VCaP (cell line): ENCODE measurements around the gene EEIG2.

Experiments used
- H3K27ac ChIP-seq: fragments of 450-650 bp; 2 replicates; pipeline ENCODE4 v1.5.1; 2017
- TF ChIP-seq, protein P1 (sequence below): fragments of 450-650 bp; conservative IDR thresholded peaks from 2 replicates; pipeline ENCODE4 v1.5.1; 2017; ENCODE audit warnings: mild to moderate bottlenecking, moderate library complexity

EEIG2 gene

DNA sequence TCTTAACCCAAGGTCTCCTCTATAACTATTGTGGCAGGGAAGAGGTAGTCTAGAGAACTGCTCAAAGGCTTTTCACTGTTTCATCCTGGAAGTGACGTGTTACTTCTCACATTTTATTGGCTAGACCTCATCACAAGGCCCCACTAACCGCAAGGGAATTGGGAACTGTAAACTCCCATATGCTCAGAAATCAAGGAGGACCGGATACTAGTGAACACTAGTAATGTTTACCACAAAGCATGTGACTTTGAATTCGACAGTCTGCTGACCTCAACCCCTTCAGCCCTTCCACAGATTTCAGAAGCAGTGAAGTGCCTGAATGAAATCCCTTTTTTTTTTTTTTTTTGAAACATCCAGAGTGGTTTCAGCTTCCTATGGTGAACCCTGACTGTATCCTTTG, 3.4 kb upstream of the EEIG2 start:
- TF ChIP-seq, protein P1, sequence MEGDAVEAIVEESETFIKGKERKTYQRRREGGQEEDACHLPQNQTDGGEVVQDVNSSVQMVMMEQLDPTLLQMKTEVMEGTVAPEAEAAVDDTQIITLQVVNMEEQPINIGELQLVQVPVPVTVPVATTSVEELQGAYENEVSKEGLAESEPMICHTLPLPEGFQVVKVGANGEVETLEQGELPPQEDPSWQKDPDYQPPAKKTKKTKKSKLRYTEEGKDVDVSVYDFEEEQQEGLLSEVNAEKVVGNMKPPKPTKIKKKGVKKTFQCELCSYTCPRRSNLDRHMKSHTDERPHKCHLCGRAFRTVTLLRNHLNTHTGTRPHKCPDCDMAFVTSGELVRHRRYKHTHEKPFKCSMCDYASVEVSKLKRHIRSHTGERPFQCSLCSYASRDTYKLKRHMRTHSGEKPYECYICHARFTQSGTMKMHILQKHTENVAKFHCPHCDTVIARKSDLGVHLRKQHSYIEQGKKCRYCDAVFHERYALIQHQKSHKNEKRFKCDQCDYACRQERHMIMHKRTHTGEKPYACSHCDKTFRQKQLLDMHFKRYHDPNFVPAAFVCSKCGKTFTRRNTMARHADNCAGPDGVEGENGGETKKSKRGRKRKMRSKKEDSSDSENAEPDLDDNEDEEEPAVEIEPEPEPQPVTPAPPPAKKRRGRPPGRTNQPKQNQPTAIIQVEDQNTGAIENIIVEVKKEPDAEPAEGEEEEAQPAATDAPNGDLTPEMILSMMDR: no peak
- H3K27ac ChIP-seq: no peak overlapping the region

DNA sequence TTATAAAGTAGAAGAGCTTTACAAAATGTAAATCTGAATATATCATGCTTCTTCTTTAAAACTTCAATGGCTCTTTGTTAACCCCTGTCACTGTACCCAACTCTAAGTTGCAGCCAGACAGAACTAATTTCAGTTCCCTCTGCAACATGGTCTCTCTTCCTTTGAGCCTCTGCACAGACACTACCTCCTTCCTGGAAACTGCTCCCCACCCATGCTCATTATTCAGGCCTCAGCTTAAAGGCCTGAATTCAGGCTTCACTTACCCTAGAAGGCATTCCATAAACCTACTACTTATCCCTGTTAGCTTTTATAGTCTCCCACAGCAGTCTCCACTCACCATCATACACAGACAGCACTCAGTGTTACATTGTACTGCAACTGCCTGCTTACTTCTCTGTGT, 2.6 kb upstream of the EEIG2 start:
- H3K27ac ChIP-seq: no peak overlapping the region
- TF ChIP-seq, protein P1: no peak

DNA sequence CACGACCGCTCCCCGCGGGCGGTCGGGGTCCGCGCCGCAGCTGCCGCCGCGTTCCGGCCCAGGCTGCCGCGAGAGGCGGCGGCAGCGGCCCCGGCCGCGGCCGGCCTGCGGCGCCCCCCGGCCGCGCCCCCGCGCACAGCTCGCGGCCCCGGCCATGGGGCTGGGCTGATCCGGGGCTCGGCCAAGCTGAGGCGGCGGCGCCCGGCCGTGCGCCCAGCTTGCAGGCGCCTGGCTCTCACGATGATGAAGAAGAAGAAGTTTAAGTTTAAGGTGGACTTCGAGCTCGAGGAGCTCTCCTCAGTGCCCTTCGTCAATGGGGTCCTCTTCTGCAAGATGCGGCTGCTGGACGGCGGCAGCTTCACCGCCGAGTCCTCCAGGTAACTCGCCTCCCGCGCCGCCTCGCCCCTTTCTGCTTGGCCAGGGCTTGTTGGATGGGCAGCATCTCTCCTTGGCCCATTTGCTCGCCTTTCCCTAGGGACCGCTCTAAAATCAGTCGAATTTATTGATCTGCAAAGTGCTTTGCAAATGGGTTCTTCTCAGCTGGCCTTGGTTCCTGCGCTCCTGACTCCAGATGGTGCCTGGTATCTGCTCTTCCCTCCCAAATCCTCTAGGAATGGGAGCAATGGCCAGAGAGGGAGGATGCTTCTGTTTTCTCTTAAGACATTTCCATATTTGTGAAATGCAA, 431 bp downstream of the EEIG2 start:
- TF ChIP-seq, protein P1: peak; percentile 55
- H3K27ac ChIP-seq: peak overlapping the region; percentile 69

DNA sequence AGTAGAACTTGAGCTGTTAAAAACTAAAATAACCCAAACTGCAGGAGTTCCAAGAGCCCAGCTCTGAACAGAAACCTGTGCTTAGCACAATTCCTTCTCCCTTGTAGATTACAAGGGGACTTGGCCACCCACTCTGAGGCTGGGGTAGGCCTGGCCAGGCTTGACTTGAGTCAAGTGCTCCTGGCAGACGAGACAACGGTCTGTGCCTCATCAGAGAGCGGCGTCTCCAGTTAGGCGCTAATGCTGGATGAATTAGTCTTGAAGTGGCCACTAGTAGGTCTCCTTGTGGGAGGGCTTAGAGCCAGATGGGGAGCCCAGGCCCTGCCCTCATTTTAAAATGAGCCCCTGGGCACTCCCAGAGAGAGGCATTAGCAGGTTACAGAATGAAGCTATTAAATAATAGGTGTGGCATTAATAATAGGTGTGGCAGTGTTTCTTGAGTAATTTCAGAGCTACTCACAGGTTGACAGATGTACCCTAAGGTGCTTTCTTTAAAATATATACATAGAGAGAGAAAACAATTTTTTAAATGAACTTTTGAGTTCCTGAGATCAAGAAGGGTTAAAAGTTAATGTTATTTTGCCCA, 1.1 kb downstream of the EEIG2 start:
- peak overlapping the region; percentile 69 for H3K27ac ChIP-seq
- TF ChIP-seq, protein P1: no peak

DNA sequence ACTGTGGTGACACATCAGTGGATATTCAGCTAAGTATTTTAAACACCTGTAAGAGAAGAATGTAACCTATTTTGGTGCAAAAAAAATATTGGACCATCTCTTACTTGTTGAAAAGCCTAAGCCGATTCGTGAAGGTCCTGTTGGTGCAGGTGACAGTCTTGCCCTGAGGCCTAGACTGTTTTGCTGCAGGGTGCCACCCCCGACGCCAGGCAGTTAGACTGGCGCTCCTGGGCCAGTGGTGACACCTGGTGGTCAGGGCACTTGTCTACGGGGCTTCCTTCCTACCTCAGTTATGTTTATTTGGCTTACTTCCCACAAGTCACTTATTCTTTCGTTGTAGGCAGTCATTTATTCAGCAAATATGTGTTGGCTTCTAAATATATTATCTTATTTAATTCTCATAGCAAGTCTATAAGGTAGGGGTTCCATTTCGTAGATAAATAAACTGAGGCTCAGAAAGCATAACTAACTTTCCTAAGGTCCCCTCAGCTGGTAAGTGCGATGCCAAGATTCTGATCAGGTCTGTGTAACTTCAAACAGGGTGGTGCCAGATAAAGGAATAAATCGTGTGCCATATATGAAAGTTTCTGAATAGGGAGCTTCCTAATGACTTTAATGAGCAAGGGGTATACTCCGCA, 1.9 kb downstream of the EEIG2 start:
- no peak overlapping the region for H3K27ac ChIP-seq
- TF ChIP-seq, protein P1: peak; percentile 94

DNA sequence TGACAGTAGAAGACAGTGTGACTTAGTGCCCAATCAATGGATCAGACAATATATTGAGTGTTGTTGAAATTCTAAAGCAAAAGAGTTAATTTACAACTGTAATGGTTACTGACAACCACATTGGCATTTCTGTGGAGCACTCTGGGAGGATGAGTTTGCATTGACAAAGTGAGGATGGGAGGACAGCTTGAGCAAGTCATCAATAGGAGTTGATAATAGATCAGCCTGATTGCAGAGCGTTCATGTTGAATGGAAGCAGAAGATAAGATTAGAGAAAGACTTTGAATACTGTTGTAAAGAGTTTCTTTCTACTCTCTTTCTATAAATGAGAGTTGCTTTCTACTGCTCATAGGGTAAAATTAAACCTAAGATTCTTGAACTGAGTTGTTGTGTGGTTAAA, 3.9 kb downstream of the EEIG2 start:
- TF ChIP-seq, protein P1: no peak
- H3K27ac ChIP-seq: no peak overlapping the region

DNA sequence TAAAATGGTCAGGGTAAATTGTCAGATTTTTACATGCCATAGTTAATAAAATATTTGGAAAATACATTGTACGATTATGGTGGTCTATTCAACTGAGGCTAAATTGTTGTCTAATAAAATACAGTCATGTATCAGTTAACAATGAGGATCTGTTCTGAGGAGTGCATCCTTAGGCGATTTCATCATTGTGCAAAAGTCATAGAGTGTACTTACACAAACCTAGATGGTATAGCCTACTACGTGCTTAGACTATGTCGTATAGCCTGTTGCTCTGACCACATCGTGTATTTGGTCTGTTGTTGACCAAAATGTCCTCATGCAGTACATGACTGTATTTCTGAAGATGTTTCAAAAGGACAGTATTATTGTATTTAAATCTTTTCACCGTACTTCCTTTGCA, 5.2 kb downstream of the EEIG2 start:
- H3K27ac ChIP-seq: no peak overlapping the region
- TF ChIP-seq, protein P1: no peak
